Measurements from ENCODE around the gene MT1HL1.

MT1HL1 gene

DNA sequence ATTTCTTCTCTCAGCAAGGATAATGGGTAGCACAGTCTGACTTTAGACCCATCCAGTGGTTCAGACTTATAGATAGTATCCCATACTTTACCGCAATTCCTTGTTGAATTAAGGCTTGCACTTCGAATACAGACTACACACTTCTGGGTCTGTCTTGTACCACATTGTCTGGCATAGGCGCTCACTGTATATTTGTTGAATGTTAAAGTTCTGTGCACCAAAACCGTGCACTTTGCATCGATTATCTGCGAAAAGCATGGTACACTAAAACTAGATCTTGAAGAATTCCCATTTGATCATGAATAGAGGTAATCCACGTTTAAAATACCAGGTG is 37.2 kb upstream of the MT1HL1 start:
- Histone ChIP-seq H3K4me1 (ENCODE audit: control insufficient read depth in 5 of 5, insufficient read depth in 5 of 5, low read length in 5 of 5) (peaks cover 0 to 13% (median 12%) of the 10 kb centered on the region in 5 donors), H3K36me3 (ENCODE audit: control insufficient read depth in 5 of 5, insufficient read depth in 5 of 5, low read length in 5 of 5) (no peaks in the 10 kb centered on the region), H3K4me3 (ENCODE audit: low read depth in 1 of 5, low read length in 5 of 5) (no peak overlapping the region), H3K9me3 (ENCODE audit: control insufficient read depth in 5 of 5, low read length in 5 of 5) (no peaks in the 10 kb centered on the region), H3K9ac (ENCODE audit: low read length in 5 of 5) (no peak overlapping the region), H3K27me3 (ENCODE audit: control insufficient read depth in 5 of 5, insufficient read depth in 4 of 5, low read length in 5 of 5) (peaks cover 11 to 36% (median 24%) of the 10 kb centered on the region in 5 donors), H3K27ac (ENCODE audit: low read depth, low read length) (no peak overlapping the region)

DNA sequence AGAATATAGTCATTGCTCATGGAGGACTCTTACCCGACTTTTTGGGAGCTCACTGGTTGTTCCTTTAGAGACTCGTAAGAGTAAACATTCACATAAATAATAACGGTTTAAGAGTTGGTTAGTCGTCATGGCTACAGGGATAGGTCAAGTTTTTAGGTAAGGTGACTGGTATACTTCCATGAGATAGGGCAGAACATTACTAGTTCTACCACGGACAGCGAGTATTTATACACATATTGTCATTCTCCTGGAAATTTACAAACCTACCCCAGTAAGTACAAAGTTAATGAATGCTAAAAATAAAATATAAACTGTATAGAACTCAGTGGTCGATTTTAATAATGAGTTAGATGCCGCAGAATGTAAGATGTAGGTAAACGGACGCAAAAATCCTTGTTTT is 36.6 kb upstream of the MT1HL1 start:
- no peaks in the 10 kb centered on the region for H3K9me3 ChIP-seq (ENCODE audit: control insufficient read depth in 5 of 5, low read length in 5 of 5)
- H3K27me3 ChIP-seq (ENCODE audit: control insufficient read depth in 5 of 5, insufficient read depth in 4 of 5, low read length in 5 of 5): peaks cover 11 to 36% (median 24%) of the 10 kb centered on the region in 5 donors
- no peaks in the 10 kb centered on the region for H3K36me3 ChIP-seq (ENCODE audit: control insufficient read depth in 5 of 5, insufficient read depth in 5 of 5, low read length in 5 of 5)
- H3K4me3 ChIP-seq (ENCODE audit: low read depth in 1 of 5, low read length in 5 of 5): no peak overlapping the region
- no peak overlapping the region for H3K27ac ChIP-seq (ENCODE audit: low read depth, low read length)
- H3K9ac ChIP-seq (ENCODE audit: low read length in 5 of 5): no peak overlapping the region
- H3K4me1 ChIP-seq (ENCODE audit: control insufficient read depth in 5 of 5, insufficient read depth in 5 of 5, low read length in 5 of 5): peaks cover 0 to 13% (median 12%) of the 10 kb centered on the region in 5 donors

DNA sequence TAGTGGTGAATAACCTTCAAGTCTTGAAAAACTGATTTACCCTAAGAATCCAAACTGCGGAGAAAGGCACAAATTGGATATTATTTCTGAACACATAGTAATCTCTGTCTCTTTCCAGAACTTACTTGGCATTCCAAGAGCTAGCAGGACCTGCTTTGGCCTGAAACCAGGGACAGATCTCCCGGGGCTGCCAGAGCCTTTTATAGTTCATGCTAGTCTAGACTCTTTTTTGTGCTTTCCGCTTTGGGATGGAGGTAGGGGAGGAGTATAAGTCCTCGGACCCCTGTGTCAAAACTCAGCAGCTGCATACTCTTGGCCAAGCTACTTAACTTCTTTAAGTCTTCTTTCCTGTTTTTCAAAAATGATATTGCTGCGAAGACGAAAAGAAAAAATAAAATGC is 34.0 kb upstream of the MT1HL1 start:
- Histone ChIP-seq H3K36me3 (ENCODE audit: control insufficient read depth in 5 of 5, insufficient read depth in 5 of 5, low read length in 5 of 5) (no peaks in the 10 kb centered on the region), H3K27me3 (ENCODE audit: control insufficient read depth in 5 of 5, insufficient read depth in 4 of 5, low read length in 5 of 5) (peaks cover 7 to 20% (median 16%) of the 10 kb centered on the region in 5 donors), H3K9me3 (ENCODE audit: control insufficient read depth in 5 of 5, low read length in 5 of 5) (no peaks in the 10 kb centered on the region), H3K4me3 (ENCODE audit: low read depth in 1 of 5, low read length in 5 of 5) (no peak overlapping the region), H3K9ac (ENCODE audit: low read length in 5 of 5) (no peak overlapping the region), H3K4me1 (ENCODE audit: control insufficient read depth in 5 of 5, insufficient read depth in 5 of 5, low read length in 5 of 5) (peaks cover 0 to 12% (median 12%) of the 10 kb centered on the region in 5 donors), H3K27ac (ENCODE audit: low read depth, low read length) (no peak overlapping the region)

GRCh38 chr1:237035759-237036158 is 31.5 kb upstream of the MT1HL1 start:
- Histone ChIP-seq H3K27ac (ENCODE audit: low read depth, low read length) (no peak overlapping the region), H3K36me3 (ENCODE audit: control insufficient read depth in 5 of 5, insufficient read depth in 5 of 5, low read length in 5 of 5) (no peaks in the 10 kb centered on the region), H3K4me1 (ENCODE audit: control insufficient read depth in 5 of 5, insufficient read depth in 5 of 5, low read length in 5 of 5) (peaks cover 0 to 7% (median 0%) of the 10 kb centered on the region in 5 donors)

GRCh38 chr1:237033804-237034203 is 29.6 kb upstream of the MT1HL1 start:
- no peak overlapping the region for H3K27ac ChIP-seq (ENCODE audit: low read depth, low read length)
- peaks cover 0 to 7% (median 0%) of the 10 kb centered on the region in 5 donors for H3K4me1 ChIP-seq (ENCODE audit: control insufficient read depth in 5 of 5, insufficient read depth in 5 of 5, low read length in 5 of 5)
- no peak overlapping the region for H3K4me3 ChIP-seq (ENCODE audit: low read depth in 1 of 5, low read length in 5 of 5)
- no peaks in the 10 kb centered on the region for H3K36me3 ChIP-seq (ENCODE audit: control insufficient read depth in 5 of 5, insufficient read depth in 5 of 5, low read length in 5 of 5)
- no peak overlapping the region for H3K9ac ChIP-seq (ENCODE audit: low read length in 5 of 5)
- H3K9me3 ChIP-seq (ENCODE audit: control insufficient read depth in 5 of 5, low read length in 5 of 5): no peaks in the 10 kb centered on the region
- H3K27me3 ChIP-seq (ENCODE audit: control insufficient read depth in 5 of 5, insufficient read depth in 4 of 5, low read length in 5 of 5): peaks cover 0 to 3% (median 0%) of the 10 kb centered on the region in 5 donors

More at GRCh38 chr1:237035759-237036158, 31.5 kb upstream of the MT1HL1 start:
- Histone ChIP-seq H3K9me3 (ENCODE audit: control insufficient read depth in 5 of 5, low read length in 5 of 5) (no peaks in the 10 kb centered on the region), H3K27me3 (ENCODE audit: control insufficient read depth in 5 of 5, insufficient read depth in 4 of 5, low read length in 5 of 5) (peaks cover 0 to 3% (median 0%) of the 10 kb centered on the region in 5 donors), H3K4me3 (ENCODE audit: low read depth in 1 of 5, low read length in 5 of 5) (no peak overlapping the region), H3K9ac (ENCODE audit: low read length in 5 of 5) (no peak overlapping the region)

DNA sequence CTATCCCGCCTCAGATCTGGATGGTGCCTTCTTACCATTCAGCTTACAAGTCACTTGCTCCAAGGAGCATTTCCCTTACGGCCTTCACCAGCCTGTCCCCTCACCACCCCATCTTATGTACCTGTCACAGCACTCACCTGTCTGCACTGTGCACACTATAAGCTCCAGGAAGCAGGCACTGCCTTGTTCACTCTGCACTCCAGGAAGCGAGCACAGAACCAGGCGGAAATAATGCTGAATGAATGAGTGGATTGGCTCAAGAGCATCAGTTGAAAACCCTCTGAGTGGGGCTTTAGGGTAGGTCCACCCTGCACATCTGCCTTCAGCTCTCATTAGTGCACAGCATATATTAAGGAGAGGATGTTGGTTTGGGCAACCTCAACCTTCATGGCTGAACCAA is 28.8 kb upstream of the MT1HL1 start:
- Histone ChIP-seq H3K36me3 (ENCODE audit: control insufficient read depth in 5 of 5, insufficient read depth in 5 of 5, low read length in 5 of 5) (no peaks in the 10 kb centered on the region), H3K9ac (ENCODE audit: low read length in 5 of 5) (no peak overlapping the region), H3K4me1 (ENCODE audit: control insufficient read depth in 5 of 5, insufficient read depth in 5 of 5, low read length in 5 of 5) (peaks cover 0 to 7% (median 0%) of the 10 kb centered on the region in 5 donors), H3K27ac (ENCODE audit: low read depth, low read length) (no peak overlapping the region), H3K27me3 (ENCODE audit: control insufficient read depth in 5 of 5, insufficient read depth in 4 of 5, low read length in 5 of 5) (peaks cover 0 to 3% (median 0%) of the 10 kb centered on the region in 5 donors), H3K4me3 (ENCODE audit: low read depth in 1 of 5, low read length in 5 of 5) (no peak overlapping the region), H3K9me3 (ENCODE audit: control insufficient read depth in 5 of 5, low read length in 5 of 5) (no peaks in the 10 kb centered on the region)

GRCh38 chr1:237032029-237032428 is 27.8 kb upstream of the MT1HL1 start:
- Histone ChIP-seq H3K27ac (ENCODE audit: low read depth, low read length) (no peak overlapping the region), H3K9me3 (ENCODE audit: control insufficient read depth in 5 of 5, low read length in 5 of 5) (no peaks in the 10 kb centered on the region), H3K9ac (ENCODE audit: low read length in 5 of 5) (no peak overlapping the region), H3K27me3 (ENCODE audit: control insufficient read depth in 5 of 5, insufficient read depth in 4 of 5, low read length in 5 of 5) (peaks cover 0 to 3% (median 0%) of the 10 kb centered on the region in 5 donors), H3K4me1 (ENCODE audit: control insufficient read depth in 5 of 5, insufficient read depth in 5 of 5, low read length in 5 of 5) (peaks cover 0 to 7% (median 0%) of the 10 kb centered on the region in 5 donors), H3K36me3 (ENCODE audit: control insufficient read depth in 5 of 5, insufficient read depth in 5 of 5, low read length in 5 of 5) (no peaks in the 10 kb centered on the region), H3K4me3 (ENCODE audit: low read depth in 1 of 5, low read length in 5 of 5) (no peak overlapping the region)

DNA sequence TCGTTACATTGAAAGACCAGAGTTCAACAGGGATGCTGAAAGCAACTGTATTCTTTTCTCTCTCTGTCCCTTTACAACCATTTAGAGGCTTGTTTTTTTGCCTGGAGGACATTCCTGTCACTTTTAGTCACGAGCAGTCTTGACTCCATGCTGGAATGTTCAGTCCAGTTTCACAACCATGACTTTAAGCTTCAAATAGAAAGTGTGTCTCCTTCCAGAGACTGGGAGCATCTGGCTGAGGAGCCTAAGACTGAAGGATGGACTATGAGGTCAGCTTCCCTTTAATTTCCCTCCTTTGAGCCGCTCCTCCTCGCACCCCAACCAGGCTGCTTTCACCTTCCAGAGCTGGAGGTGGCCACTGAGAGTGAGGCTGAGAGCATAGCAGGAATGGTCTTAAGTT is 27.2 kb upstream of the MT1HL1 start:
- Histone ChIP-seq H3K36me3 (ENCODE audit: control insufficient read depth in 5 of 5, insufficient read depth in 5 of 5, low read length in 5 of 5) (no peaks in the 10 kb centered on the region), H3K4me1 (ENCODE audit: control insufficient read depth in 5 of 5, insufficient read depth in 5 of 5, low read length in 5 of 5) (peaks cover 0 to 7% (median 0%) of the 10 kb centered on the region in 5 donors), H3K4me3 (ENCODE audit: low read depth in 1 of 5, low read length in 5 of 5) (no peak overlapping the region)

GRCh38 chr1:237029850-237030535 is 25.8 kb upstream of the MT1HL1 start:
- no peak overlapping the region for H3K27ac ChIP-seq (ENCODE audit: low read depth, low read length)
- no peak overlapping the region for H3K9ac ChIP-seq (ENCODE audit: low read length in 5 of 5)

More for the DNA sequence above, 27.2 kb upstream of the MT1HL1 start:
- Histone ChIP-seq H3K9me3 (ENCODE audit: control insufficient read depth in 5 of 5, low read length in 5 of 5) (no peaks in the 10 kb centered on the region), H3K27ac (ENCODE audit: low read depth, low read length) (no peak overlapping the region), H3K27me3 (ENCODE audit: control insufficient read depth in 5 of 5, insufficient read depth in 4 of 5, low read length in 5 of 5) (no peaks in the 10 kb centered on the region), H3K9ac (ENCODE audit: low read length in 5 of 5) (no peak overlapping the region)

DNA sequence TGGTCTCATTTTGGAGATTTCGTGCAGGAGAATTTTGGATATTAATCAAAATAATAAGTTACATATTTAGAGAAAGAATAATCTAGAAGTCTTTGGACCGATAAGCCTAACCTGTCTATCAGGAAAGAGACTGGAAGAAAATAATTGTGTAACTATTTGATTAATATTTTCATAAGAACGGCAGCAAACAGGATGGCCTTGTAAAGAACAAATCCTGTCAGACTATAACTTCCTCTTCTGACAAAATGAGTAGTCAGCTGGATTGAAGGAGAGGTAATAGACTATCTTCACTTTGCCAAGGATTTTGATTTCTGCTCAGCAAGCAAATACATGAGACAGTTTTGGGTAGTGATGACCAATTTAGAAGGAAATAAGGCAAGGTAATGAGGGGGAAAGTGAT is 25.0 kb upstream of the MT1HL1 start:
- no peak overlapping the region for H3K27ac ChIP-seq (ENCODE audit: low read depth, low read length)
- H3K4me1 ChIP-seq (ENCODE audit: control insufficient read depth in 5 of 5, insufficient read depth in 5 of 5, low read length in 5 of 5): peaks cover 0 to 7% (median 0%) of the 10 kb centered on the region in 5 donors
- no peak overlapping the region for H3K4me3 ChIP-seq (ENCODE audit: low read depth in 1 of 5, low read length in 5 of 5)
- no peak overlapping the region for H3K9ac ChIP-seq (ENCODE audit: low read length in 5 of 5)
- no peaks in the 10 kb centered on the region for H3K27me3 ChIP-seq (ENCODE audit: control insufficient read depth in 5 of 5, insufficient read depth in 4 of 5, low read length in 5 of 5)
- peaks cover 0 to 9% (median 2%) of the 10 kb centered on the region in 5 donors for H3K9me3 ChIP-seq (ENCODE audit: control insufficient read depth in 5 of 5, low read length in 5 of 5)
- no peaks in the 10 kb centered on the region for H3K36me3 ChIP-seq (ENCODE audit: control insufficient read depth in 5 of 5, insufficient read depth in 5 of 5, low read length in 5 of 5)

More at GRCh38 chr1:237029850-237030535, 25.8 kb upstream of the MT1HL1 start:
- no peaks in the 10 kb centered on the region for H3K27me3 ChIP-seq (ENCODE audit: control insufficient read depth in 5 of 5, insufficient read depth in 4 of 5, low read length in 5 of 5)
- H3K36me3 ChIP-seq (ENCODE audit: control insufficient read depth in 5 of 5, insufficient read depth in 5 of 5, low read length in 5 of 5): no peaks in the 10 kb centered on the region
- no peak overlapping the region for H3K4me3 ChIP-seq (ENCODE audit: low read depth in 1 of 5, low read length in 5 of 5)
- H3K9me3 ChIP-seq (ENCODE audit: control insufficient read depth in 5 of 5, low read length in 5 of 5): peaks cover 0 to 9% (median 2%) of the 10 kb centered on the region in 5 donors
- H3K4me1 ChIP-seq (ENCODE audit: control insufficient read depth in 5 of 5, insufficient read depth in 5 of 5, low read length in 5 of 5): peaks cover 0 to 7% (median 0%) of the 10 kb centered on the region in 5 donors

Measured in subcutaneous abdominal adipose tissue (tissue), 5 donors.